Left kidney (tissue), 2 donors: ENCODE results near the gene SLC6A17. TPM values are rescaled to one million over a fixed set of nuclear protein-coding genes. Genes with fewer than 3 reads are reported as not detected.

Experiments
- DNase-seq: peaks from one replicate; pipeline ENCODE4 v3.0.0-alpha.2; 2013
- polyA plus RNA-seq: library from polyadenylated mRNA; unstranded; fragments of 120-200 nt; gene quantifications from one replicate; pipeline ENCODE4 v1.2.1, GENCODE V29; 2013; ENCODE audit not compliant: insufficient read length

SLC6A17 gene
- polyA plus RNA-seq, 1 donor: 0.70 TPM

DNA sequence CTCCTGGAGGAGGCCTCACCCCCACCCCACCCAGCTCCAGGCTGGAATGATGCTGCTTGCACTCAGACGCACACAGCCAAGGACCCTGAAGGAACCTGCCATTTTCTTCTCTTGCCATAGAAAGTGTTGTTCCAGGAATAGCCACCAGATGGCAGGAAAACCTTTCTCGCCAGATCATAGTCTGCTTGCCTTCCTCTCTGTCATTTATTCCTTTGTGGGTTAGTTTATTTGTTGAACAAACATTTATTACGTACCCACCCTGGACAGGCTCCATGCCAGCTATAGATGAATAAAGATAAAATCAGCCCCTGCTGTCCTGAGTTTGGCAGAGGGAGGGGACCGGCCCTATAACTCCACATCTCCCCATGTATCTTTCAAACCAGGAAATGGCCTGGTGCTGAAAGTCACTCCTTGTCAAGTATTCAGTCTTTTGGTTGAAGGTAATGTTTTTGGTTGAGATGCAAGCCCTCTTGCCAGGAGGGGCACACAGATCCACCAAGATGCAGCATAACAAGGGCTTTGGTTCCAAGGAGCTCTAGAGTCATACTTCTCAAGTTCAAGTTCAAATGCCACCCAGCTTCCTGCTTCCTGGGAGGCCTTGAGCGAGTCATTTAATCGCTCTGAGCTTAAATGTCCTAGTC, 52.8 kb downstream of the SLC6A17 start:
- peak; percentile 55 for DNase-seq

DNA sequence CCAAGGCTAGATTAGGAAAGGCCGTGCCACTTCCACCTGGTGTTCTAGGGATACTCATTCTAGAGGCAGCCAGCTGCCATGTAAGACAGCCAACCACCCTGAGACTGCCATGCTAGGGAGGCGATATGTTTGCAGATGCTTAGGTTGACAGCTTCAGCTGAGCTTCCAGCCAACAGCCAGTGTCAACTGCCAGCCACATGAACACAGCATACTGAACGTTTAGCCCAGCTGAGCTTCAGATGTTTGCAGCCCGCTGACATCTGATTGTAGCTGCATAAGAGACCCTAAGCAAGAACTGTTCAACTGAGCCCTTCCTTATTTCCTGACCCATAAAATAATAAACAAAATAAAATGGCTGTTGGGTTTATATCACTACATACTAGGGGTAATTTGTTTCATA, 54.9 kb downstream of the SLC6A17 start:
- no peak for DNase-seq

DNA sequence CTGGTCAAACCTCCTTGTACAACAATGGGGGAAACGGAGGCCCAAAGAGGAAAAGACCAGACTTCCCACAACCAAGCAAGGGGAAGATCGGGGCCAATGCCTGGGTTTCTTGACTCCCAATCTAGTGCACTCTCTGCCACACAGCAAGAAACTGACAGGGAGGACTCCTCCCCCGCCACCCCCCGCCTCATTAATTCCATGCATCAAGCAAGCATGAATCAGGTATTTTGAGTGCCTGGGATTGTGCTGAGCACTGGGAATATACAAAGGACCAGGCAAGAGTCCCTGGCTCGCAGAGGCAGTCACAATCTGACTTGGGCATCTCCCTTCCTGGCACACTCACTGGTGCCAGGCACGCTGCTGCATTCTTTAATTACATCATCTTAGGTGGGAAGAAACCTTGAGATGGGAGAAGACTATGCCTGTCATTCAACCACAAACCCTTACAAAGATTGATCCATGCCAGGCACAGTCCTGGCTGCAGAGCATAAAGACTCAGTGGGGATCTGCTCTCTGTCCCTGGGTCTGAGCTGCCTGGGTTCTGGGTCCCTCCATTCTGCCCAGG, 55.4 kb downstream of the SLC6A17 start:
- no peak for DNase-seq

DNA sequence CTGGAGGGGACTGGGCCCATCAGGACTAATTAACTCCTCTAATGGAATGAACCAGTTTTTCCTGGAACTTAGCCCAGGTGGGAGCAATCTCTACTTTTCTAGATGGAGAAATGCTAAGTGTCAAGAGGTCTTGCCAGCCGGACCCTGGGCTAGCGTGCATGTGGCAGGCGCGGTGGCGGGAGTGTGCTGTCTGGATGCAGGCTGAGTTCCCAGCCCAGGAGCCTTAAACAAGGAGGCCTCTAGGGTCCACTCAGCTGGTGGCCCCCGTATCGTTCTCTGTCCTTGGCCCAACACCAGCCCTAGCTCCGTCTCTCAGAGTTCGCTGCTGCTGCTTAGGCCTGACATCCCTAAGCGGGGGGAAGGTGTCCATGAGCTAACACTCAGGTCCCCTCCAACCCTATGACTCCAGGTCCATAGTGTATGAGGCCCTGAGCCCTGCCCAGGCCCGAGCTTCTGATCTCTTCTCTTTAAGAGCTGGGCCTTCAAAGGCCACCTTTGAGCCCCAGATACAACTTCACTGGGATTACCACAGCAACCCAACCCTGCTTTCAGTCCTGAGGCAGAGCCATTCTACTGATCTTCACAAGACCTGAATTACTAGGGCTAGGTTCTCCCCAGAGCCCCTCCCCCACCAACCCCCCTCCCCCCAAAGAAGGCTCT, 56.1 kb downstream of the SLC6A17 start:
- DNase-seq: no peak

DNA sequence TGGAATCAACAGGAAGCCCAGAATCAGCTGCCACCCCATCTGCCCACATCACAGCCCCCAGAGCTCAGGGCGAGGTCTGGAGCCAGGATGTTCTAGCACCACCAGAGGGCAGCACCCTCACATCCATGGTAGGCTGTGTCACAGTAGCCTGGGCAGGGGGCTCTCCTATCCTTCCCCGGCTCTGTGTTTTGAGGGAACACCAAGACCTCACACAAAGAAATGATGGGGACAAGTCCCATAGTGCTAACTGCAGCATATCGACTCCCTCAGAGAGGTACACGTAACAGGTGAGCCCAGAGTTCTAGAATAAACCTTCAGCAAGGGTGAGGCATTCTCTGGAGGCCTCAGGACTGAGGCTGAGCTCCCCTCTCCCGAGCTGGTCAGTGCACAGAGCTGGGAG, 57.5 kb downstream of the SLC6A17 start:
- no peak for DNase-seq

DNA sequence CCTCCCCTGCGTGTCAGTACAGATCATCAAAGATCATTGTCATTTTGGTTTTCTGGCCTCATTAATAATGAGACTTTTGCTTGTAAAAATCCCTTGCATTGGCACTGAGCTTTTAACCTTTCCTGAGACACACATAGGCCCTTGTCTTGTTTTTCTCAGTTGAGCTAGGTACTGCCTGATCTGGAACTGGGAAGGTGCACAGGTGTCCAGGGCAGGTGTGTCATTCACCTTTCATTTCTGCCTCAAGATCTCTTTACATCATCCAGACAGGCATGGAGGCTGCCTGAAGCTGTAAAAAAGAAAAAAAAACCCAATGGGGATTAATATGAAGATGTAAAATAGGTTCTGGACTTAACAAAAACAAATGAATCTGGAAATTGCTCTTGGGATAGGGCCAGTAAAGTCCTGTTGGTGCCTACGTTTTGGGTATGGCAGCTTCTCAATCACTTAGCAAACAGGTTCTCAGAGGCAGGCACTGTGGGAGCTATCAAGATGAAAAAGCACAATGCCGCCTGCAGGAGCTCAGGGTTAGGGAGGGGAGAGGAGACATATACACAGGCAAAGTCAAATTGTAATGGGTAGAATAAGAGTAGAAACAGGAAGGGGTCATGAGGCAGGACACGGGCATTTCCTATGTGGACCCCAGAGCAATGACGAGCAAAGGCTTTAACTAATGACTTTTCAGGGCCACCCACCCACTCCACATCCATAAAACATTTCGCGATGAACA, 58.8 kb downstream of the SLC6A17 start:
- DNase-seq: no peak

GRCh38 chr1:110209715-110210603, 59.7 kb downstream of the SLC6A17 start, which contains the start of gene KCNC4:
KCNC4 (plus strand) TSS chr1:110210314; CDS start chr1:110211500, 1,186 bp downstream.
- DNase-seq: no peak

- DNase-seq: no peak
These were observed 60.6 kb downstream of the SLC6A17 start for GRCh38 chr1:110210604-110211495.

DNA sequence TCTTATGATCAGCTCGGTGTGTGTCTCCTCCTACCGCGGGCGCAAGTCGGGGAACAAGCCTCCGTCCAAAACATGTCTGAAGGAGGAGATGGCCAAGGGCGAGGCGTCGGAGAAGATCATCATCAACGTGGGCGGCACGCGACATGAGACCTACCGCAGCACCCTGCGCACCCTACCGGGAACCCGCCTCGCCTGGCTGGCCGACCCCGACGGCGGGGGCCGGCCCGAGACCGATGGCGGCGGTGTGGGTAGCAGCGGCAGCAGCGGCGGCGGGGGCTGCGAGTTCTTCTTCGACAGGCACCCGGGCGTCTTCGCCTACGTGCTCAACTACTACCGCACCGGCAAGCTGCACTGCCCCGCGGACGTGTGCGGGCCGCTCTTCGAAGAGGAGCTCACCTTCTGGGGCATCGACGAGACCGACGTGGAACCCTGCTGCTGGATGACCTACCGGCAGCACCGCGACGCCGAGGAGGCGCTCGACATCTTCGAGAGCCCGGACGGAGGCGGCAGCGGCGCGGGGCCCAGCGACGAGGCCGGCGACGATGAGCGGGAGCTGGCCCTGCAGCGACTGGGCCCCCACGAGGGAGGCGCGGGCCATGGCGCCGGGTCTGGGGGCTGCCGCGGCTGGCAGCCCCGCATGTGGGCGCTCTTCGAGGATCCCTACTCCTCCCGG, 61.3 kb downstream of the SLC6A17 start:
- no peak for DNase-seq

DNA sequence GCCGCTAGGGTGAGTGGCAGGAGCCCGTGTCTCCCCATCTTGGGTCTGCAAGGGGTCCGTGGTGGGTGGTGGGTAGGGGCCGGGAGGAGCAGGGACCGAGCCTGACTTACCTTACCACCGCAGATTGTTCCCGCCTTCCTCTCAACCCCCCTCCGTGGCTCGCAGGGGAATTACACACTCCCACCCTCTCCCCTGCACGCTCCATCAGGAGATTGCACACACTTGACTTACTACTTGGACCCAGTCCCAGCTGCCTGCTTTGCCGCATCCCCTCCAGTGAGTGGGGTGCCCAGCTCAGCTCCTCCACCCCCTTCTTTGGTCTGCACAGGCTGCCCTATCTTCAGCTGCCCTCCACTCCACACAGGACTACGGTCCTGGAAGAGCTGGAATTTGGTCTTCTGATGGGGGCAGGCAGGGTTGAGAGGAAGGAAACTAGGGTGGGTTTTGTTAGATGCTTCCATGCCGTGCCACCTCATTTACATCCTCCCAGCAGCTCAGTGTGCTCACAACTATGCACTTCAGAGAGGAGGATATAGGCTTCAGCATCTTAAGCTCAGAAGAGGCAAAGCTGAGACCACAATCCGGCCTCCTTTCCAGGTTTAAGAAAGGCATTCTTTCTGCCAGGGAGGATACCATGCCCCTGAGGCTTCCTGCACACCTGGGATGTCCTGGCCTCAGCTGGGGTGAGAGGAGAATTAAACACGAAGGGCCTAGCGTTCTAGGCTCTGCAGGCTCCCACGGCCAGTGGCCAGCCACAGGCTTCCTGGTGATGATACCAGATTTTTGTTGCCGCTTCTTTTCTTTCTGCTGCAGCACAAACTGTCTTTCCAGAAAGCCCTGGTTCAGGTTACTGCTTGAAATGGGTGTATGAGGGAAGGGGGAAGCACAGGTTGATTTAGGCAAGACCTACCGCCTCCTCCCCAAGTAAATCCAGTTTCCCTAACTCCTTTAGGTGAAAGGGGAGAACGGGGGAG, 62.2 kb downstream of the SLC6A17 start:
- no peak for DNase-seq

DNA sequence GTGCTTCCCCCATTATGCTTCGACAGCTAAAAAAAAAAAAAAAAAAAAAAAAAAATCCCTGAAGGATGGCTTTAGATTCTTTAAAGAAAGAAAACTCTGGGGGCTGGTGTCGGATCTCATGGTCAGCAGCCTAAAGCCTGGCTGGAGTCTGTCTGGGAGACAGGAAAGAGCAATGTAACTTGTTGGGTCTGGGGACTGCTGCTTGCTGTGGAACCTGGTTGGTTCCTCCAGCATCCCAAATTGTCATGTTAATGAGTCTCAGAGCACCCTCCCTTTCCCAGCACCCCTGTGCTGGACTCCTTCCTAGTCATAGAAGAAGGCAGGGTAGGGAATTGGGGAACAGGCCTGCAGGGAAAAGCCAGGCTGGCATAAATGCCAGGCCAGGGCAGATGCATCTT, 62.8 kb downstream of the SLC6A17 start:
- DNase-seq: no peak

DNA sequence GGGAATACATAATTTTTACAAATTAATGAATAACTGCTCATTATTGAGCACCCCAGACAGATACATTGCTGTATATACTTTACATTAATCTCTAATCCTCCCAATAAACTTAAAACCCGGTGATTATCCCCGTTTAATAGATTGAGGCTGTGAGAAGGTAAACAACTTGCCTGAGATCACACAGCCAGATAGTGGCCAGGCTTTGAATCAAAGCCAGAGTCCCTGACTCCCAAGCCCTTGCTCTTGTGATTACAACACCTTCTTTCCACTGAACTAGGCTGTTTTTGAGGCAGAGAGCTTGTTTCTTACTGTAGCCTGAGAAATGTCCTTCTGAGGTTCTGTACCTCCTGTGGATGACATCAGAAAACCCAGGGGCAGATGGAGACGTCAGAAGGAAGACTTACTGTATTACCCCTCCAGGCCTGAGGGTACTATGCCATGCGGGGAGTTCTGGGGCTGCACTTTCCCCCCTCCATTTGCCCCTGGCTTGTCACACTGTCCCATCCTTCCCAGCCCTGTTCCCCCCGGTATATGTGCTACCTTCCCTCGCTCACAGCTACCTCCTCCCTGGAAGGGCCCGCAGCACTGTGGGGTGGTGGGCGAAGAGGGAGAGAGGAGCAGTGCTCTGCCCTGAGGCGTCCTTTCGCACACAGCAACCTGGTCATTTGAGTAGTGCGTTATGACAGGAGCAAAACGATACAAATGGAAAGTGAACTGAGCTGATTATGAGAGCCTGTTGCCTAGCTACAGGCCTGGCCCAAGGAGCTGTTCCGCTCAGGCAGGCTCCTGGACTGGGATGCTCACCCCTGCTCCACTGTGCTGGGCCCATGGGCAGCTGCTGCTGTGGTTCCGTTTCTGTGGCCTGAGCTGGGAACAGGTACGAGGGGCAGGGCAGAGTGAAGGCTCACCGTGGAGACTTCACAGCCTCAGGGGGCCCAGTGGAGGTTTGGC, 64.4 kb downstream of the SLC6A17 start:
- DNase-seq: no peak

- no peak for DNase-seq
These were observed 65.6 kb downstream of the SLC6A17 start for GRCh38 chr1:110215621-110216515.

DNA sequence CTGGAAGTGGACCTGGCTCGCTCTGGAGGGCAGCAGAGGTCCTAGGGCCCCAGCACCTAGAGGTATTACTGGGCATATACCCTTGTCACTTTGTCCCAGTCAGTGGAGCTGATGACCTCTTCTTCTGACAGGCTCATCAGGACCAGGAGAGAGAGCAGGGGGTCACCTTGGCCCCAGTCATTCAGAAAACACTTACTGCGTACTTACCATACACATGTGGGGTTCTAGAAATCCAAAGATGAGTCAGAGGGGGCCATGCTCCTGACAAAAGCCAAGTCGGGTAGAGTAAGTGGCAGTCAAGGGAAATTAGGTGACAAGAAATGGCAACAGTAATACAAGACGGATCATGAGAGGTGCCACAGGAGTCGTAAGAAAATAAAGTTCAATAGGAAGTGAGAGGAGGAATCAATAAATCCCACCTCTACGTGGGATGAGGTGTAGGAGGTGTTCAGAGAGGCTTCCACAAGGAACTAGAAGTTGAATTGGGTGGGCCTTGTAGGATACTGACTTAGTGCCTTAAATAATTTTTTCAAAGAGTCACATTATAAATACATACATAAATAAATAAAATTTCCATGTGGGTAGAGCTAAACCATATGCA, 66.7 kb downstream of the SLC6A17 start:
- no peak for DNase-seq

DNA sequence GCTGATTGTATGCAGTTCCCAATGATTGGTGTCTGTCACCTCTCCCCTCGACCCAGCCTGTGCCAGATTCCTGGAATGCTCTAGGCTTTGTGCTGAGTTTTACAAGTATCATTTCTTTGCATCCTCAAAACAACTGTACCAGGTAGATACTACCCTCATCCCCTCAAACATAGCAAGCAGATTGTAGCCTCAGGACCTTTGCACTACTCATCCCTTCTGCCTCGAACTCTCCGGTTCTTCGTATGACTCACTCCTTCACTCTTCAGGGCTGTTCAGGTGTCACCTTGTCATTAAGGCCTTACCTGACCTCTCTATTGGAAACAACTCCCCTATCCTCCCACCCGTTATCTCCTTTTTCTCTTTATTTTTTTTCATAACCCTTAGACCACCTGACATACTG, 67.8 kb downstream of the SLC6A17 start:
- no peak for DNase-seq

GRCh38 chr1:110218739-110219138, 68.4 kb downstream of the SLC6A17 start:
- no peak for DNase-seq
